Gastrocnemius medialis (tissue), 4 donors: ENCODE data around the gene PRDX3.

ENCODE experiments used
- CTCF ChIP-seq, 5 experiments: fragments of 450-650 bp in 3 of 5; fragments of 200-600 bp in 2 of 5; sonication (generic) in 2 of 5; IDR thresholded peaks in 4 of 5; conservative IDR thresholded peaks in 1 of 5; 1 replicate in 4 of 5; 2 replicates in 1 of 5; pipeline ENCODE4 v1.5.1; 2016 to 2019; ENCODE audit warnings: antibody characterized with exemption in 5 of 5, mild to moderate bottlenecking in 3 of 5, moderate library complexity in 3 of 5
- POLR2A ChIP-seq, 2 donors: fragments of 450-650 bp; IDR thresholded peaks; one replicate each; pipeline ENCODE4 v1.6.1; 2017; ENCODE audit warnings: antibody characterized with exemption in 2 of 2, mild to moderate bottlenecking in 2 of 2, moderate library complexity in 2 of 2

DNA sequence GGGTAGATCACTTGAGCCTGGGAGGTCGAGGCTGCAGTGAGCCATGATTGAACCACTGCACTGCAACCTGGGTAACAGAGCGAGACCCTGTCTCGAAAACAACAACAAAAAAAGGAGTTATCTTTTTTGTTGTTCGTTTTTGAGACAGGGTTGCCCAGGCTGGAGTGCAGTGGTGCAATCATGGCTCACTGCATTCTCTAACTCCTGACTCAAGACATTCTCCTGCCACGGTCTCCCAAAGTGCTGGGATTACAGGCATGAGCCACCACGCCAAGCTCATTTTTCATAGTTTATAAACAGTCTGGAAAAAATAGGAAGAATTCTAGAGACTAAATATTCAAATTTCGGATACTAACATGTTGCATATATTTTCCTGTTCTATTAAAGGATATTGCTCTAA lies 42.5 kb downstream of the PRDX3 start:
- TF ChIP-seq CTCF (IDR thresholded peaks at IDR 0.05 in 4 of 5, conservative IDR thresholded peaks at IDR 0.05 in 1 of 5), result no peak
- TF ChIP-seq POLR2A (IDR thresholded peaks at IDR 0.05), result no peak
